ENCODE results near the gene F5. TPM values are rescaled to one million over a fixed set of nuclear protein-coding genes. Genes with fewer than 3 reads are reported as not detected.

Gene F5
- 0.07 to 0.20 TPM (median 0.09 TPM) in 5 replicates for total RNA-seq (2022; extraction: Qiagen RNA extraction; ENCODE audit: low read depth)

DNA sequence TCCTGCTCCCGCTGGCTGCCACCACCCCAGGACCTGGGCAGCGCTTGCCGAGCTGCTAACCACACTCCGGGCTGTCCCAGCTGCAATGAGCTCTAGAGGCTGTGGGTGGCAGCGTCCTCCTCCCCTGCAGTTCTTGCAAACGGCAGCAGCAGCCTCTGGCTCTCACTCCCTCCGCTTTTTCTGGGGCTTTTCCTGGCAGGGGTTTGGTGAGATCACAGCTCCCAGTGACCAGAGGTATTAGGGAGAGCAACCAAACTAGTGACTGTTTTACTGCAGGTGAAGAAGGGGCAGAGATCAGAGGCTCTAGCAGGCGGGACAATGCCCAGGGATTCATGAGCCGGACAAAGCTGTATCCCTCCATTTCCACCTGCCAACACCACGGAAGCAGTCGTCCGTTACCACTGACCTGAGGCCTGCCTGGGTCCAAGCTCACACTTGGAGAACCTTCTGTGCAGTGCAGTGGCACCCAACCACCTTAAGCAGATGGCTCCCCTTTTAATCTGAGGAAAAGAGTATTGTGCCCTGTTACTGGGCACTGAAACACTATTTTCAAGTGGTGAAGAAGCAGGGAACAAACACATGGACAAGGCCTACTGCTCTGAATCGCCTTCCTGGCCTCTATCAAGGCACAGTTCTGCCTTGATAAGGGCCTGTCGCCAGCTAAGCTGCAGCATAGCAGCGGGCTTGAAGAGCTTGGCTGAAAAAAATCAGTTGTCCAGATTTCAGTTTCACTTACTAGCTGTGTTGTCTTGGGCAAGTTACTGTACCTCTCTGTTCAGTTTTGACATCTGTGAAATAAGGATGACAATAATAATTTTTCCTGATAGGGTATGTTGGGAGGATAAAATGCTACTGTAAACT, at the start of gene F5:
Gene F5 (minus strand): TSS at position 87 of the 861 bp plus-strand sequence. CDS start 95 bp downstream, outside the sequence.

GRCh38 chr1:169630006-169630405, 43.7 kb upstream of the F5 start, which contains the start of gene SELP:
TSS of gene SELP (minus strand) at chr1:169630124. CDS start at chr1:169630074, 50 bp downstream.

DNA sequence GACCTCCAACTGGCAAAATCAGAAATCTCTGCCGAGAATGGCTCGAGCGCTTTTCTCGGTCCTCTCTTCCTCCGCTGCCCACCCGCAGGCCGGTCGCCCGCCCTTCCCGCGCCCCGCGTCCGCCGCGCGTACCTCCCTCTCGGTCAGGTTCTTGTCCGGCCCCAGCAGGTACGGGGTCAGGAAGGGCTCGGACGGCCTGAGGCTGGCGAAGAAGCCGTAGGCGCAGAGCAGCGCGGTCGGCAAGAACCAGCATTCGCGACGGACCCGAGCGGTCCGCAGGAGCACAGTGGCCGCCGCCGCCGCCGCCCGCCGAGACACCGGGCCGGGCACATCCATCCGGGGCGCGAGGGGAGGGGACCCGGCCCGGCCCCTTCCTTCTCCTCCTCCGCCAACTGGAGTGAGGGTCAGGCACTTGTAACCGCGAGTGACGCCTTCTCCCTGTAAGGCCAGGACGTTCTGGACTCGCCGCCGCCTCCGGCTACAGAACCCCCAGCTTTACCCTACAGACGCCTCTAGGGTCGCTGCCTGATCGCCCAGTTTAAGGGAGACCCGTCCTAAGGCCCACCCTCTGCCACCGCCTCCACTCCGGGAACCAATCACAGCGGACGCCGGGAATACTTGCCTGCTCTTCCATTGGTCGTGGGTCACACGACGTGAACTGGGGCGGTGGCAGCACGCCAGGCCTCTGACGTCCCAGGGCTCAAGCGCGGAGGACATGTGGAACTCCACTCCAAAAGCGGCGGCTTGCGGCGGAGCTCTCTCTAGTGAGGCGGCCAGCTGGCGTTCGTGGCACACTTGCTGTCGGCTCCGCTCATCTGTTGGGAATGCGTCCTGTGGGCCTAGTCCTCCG, 100.6 kb downstream of the F5 start, which contains the start of gene SLC19A2:
Gene SLC19A2 (minus strand): TSS at position 514 of the 850 bp plus-strand sequence. CDS start 178 bp downstream, at position 336.

Other genes with a start within 250 kb of the F5 start
- gene NME7, start 218.7 kb downstream of the F5 start, total RNA-seq (2022; extraction: Qiagen RNA extraction; ENCODE audit: low read depth): 20.7 to 34.8 TPM (median 22.1 TPM) in 5 replicates
- gene BLZF1, start 218.3 kb downstream of the F5 start, total RNA-seq (2022; extraction: Qiagen RNA extraction; ENCODE audit: low read depth): 14.3 to 17.7 TPM (median 16.5 TPM) in 5 replicates
- gene CCDC181, start 159.0 kb downstream of the F5 start, total RNA-seq (2022; extraction: Qiagen RNA extraction; ENCODE audit: low read depth): 0.13 to 0.17 TPM (median 0.14 TPM) in 4 of 5 replicates, not detected in the other
- 6.1 to 7.5 TPM (median 6.9 TPM) in 5 replicates for gene SLC19A2, start 100.5 kb downstream of the F5 start, total RNA-seq (2022; extraction: Qiagen RNA extraction; ENCODE audit: low read depth)
- not detected in 5 replicates for gene SELP, start 43.6 kb upstream of the F5 start, total RNA-seq (2022; extraction: Qiagen RNA extraction; ENCODE audit: low read depth)
- gene SELL, start 125.1 kb upstream of the F5 start, total RNA-seq (2022; extraction: Qiagen RNA extraction; ENCODE audit: low read depth): 0.10 to 0.34 TPM (median 0.26 TPM) in 5 replicates
- gene SELE, start 147.6 kb upstream of the F5 start, total RNA-seq (2022; extraction: Qiagen RNA extraction; ENCODE audit: low read depth): not detected in 5 replicates
- 5.4 to 7.8 TPM (median 6.9 TPM) in 5 replicates for gene METTL18, start 208.4 kb upstream of the F5 start, total RNA-seq (2022; extraction: Qiagen RNA extraction; ENCODE audit: low read depth)